Smooth muscle cell (in vitro differentiated cells): ENCODE measurements around the gene ELOA. TPM values are rescaled to one million over a fixed set of nuclear protein-coding genes. Genes with fewer than 3 reads are reported as not detected.

Experiments
- DNase-seq: peaks from one replicate; lab custom pipeline; 2025; ENCODE audit not compliant: unreplicated experiment; lab: John Stamatoyannopoulos, UW
- H2AFZ ChIP-seq: fragments of 200-600 bp; sonication (generic); 2 replicates; pipeline ENCODE4 v1.6.0; 2016; ENCODE audit warnings: antibody characterized with exemption, low read depth, mild to moderate bottlenecking
- H3F3A ChIP-seq: fragments of 200-600 bp; sonication (generic); 2 replicates; pipeline ENCODE4 v1.6.0; 2017; ENCODE audit warnings: antibody characterized with exemption, low read depth
- H3K27ac ChIP-seq: fragments of 200-600 bp; sonication (generic); 2 replicates; pipeline ENCODE4 v1.5.1; 2016; ENCODE audit warnings: low read depth, mild to moderate bottlenecking
- H3K27me3 ChIP-seq: fragments of 200-600 bp; sonication (generic); 2 replicates; pipeline ENCODE4 v1.6.1; 2016; ENCODE audit warnings: low read depth, mild to moderate bottlenecking
- H3K36me3 ChIP-seq: fragments of 200-600 bp; sonication (generic); 2 replicates; pipeline ENCODE4 v1.5.1; 2016; ENCODE audit warnings: low read depth
- H3K4me1 ChIP-seq: fragments of 200-600 bp; sonication (generic); 2 replicates; pipeline ENCODE4 v1.5.1; 2016; ENCODE audit warnings: low read depth
- H3K4me2 ChIP-seq: fragments of 200-600 bp; sonication (generic); 2 replicates; pipeline ENCODE4 v1.6.0; 2016; ENCODE audit warnings: mild to moderate bottlenecking
- H3K4me3 ChIP-seq: fragments of 200-600 bp; sonication (generic); 2 replicates; pipeline ENCODE4 v1.5.1; 2016; ENCODE audit warnings: mild to moderate bottlenecking
- H3K79me2 ChIP-seq: fragments of 200-600 bp; sonication (generic); 2 replicates; pipeline ENCODE4 v1.6.0; 2016; ENCODE audit warnings: low read depth, mild to moderate bottlenecking
- H3K9ac ChIP-seq: fragments of 200-600 bp; sonication (generic); 2 replicates; pipeline ENCODE4 v1.6.0; 2016; ENCODE audit warnings: low read depth
- H3K9me3 ChIP-seq: fragments of 200-600 bp; sonication (generic); replicated peaks from 2 replicates; pipeline ENCODE4 v1.5.1; 2016; ENCODE audit warnings: low read depth
- H4K20me1 ChIP-seq: fragments of 200-600 bp; sonication (generic); 2 replicates; pipeline ENCODE4 v1.6.0; 2016; ENCODE audit warnings: low read depth
- WGBS: methylation state at CpG from one replicate; pipeline ENCODE4 v1.1.7; 2016; ENCODE audit warnings: low lambda C conversion rate; 5-methylcytosine and 5-hydroxymethylcytosine counted together
- polyA plus RNA-seq: library from polyadenylated mRNA; unstranded; fragments of >200 nt; fragmentation: Nextera tagmentation; extraction: Ambion mirVana; gene quantifications from 2 replicates; pipeline ENCODE4 v1.2.1, GENCODE V29; 2016
- total RNA-seq: library from RNA; depleted of rRNA; stranded (reverse); fragments of >200 nt; gene quantifications from 2 replicates; pipeline ENCODE4 v1.2.3, GENCODE V29; 2014
- TF ChIP-seq, protein P1 (sequence below): fragments of 200-600 bp; sonication (generic); IDR thresholded peaks from 2 replicates; pipeline ENCODE4 v1.5.1; 2017; ENCODE audit warnings: borderline replicate concordance, mild to moderate bottlenecking, antibody characterized with exemption; ENCODE audit not compliant: insufficient read depth, poor library complexity, severe bottlenecking

The ELOA gene
- total and polyA plus RNA-seq, 2 experiments from 2014 or later: 28.1 to 33.4 TPM

DNA sequence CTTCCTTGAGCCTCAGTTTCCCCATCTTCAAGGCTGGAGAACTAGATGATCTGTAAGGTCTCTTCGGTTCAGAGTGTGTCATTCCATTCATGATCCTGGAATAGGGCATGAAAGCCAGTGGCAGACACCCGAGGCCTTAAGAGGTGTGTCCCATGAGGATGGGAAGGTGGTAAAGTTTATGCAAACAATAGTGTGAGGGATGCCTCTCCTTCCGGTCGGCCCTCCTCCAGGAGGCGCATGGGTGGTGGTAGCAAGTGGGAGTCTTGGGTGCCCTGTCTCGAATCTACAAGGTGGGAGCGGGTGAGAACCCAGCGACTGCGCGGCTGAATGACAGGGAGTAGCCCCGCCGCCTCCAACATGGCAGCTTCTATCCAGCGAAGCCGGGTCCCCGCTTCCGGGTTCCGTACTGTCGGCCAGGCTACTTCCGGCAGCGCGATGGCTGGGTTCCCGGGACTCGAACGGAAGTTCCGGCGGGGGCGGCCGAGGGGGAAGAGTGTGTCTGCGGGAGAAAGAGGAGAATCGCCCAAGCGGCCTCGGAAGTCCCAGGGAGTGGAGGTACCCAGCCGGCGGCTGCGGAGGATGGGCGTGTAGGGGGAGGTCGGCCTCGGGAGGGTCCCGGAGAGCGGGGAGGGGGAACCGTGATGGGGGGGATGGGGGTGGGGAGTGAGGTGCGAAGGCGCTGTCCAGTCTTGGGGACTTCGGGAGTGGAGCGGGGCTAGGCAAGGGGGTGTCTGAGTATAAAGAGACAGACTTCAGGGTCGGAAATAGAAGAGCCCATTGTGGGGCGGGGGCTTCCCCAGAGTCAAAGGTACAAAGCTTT, 47.6 kb downstream of the ELOA start, which contains the start of gene LYPLA2:
Gene LYPLA2 (plus strand): TSS at position 450 of the 820 bp plus-strand sequence. CDS start 1,538 bp downstream, outside the sequence.
- TF ChIP-seq, protein P1, sequence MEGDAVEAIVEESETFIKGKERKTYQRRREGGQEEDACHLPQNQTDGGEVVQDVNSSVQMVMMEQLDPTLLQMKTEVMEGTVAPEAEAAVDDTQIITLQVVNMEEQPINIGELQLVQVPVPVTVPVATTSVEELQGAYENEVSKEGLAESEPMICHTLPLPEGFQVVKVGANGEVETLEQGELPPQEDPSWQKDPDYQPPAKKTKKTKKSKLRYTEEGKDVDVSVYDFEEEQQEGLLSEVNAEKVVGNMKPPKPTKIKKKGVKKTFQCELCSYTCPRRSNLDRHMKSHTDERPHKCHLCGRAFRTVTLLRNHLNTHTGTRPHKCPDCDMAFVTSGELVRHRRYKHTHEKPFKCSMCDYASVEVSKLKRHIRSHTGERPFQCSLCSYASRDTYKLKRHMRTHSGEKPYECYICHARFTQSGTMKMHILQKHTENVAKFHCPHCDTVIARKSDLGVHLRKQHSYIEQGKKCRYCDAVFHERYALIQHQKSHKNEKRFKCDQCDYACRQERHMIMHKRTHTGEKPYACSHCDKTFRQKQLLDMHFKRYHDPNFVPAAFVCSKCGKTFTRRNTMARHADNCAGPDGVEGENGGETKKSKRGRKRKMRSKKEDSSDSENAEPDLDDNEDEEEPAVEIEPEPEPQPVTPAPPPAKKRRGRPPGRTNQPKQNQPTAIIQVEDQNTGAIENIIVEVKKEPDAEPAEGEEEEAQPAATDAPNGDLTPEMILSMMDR: no peak
- Histone ChIP-seq H3K27me3 (no peaks in the 10 kb centered on the region), H2AFZ (peak within 1 kb of the TSS; percentile 49), H3K4me1 (peaks cover 12% of the 10 kb centered on the region), H3F3A (peaks cover 23% of the 10 kb centered on the region), H4K20me1 (peaks cover 11% of the 10 kb centered on the region), H3K9me3 (no peaks in the 10 kb centered on the region), H3K4me3 (peak within 1 kb of the TSS; percentile 87), H3K27ac (peak within 1 kb of the TSS; percentile 85), H3K36me3 (peaks cover 13% of the 10 kb centered on the region), H3K79me2 (peaks cover 19% of the 10 kb centered on the region), H3K4me2 (peak within 1 kb of the TSS; percentile 89), H3K9ac (peak within 1 kb of the TSS; percentile 57)
- peak; percentile 77 for DNase-seq
- 2% methylated on average over 43 of the region's 47 CpGs for WGBS

- DNase-seq: no peak
- peak overlapping the region; percentile 89 for H3K4me2 ChIP-seq
- peaks cover 23% of the 10 kb centered on the region for H3F3A ChIP-seq
- H3K9ac ChIP-seq: peak overlapping the region; percentile 57
- H3K79me2 ChIP-seq: peaks cover 19% of the 10 kb centered on the region
- no peaks in the 10 kb centered on the region for H3K27me3 ChIP-seq
- no peak overlapping the region for H3K27ac ChIP-seq
- H3K36me3 ChIP-seq: peaks cover 9% of the 10 kb centered on the region
- peaks cover 12% of the 10 kb centered on the region for H3K4me1 ChIP-seq
- 2% methylated on average over 15 of the region's 15 CpGs for WGBS
- no peak overlapping the region for H2AFZ ChIP-seq
- TF ChIP-seq, protein P1: no peak
- peak overlapping the region; percentile 87 for H3K4me3 ChIP-seq
- H3K9me3 ChIP-seq: no peaks in the 10 kb centered on the region
- peaks cover 11% of the 10 kb centered on the region for H4K20me1 ChIP-seq
Measured at GRCh38 chr1:23791516-23792047, 48.3 kb downstream of the ELOA start.

GRCh38 chr1:23792151-23792945, 49.1 kb downstream of the ELOA start:
- DNase-seq: no peak
- Histone ChIP-seq H2AFZ (no peak overlapping the region), H3K79me2 (peaks cover 19% of the 10 kb centered on the region), H3K36me3 (peaks cover 2% of the 10 kb centered on the region), H4K20me1 (peaks cover 11% of the 10 kb centered on the region), H3K27me3 (no peaks in the 10 kb centered on the region), H3K9ac (peak overlapping the region; percentile 21), H3K9me3 (no peaks in the 10 kb centered on the region), H3K4me1 (peaks cover 12% of the 10 kb centered on the region), H3K4me3 (peak overlapping the region; percentile 87), H3F3A (peaks cover 19% of the 10 kb centered on the region), H3K4me2 (peak overlapping the region; percentile 89), H3K27ac (no peak overlapping the region)
- 76% methylated on average over 18 of the region's 19 CpGs for WGBS
- TF ChIP-seq, protein P1: no peak
